MM.1S (cell line): ENCODE measurements around the gene AKT1S1.
"Not testable (repeated sequence)": the region's sequence is repeated elsewhere in the genome, so short reads cannot be mapped to it uniquely, and the experiment has no call there.

Experiments
- DNase-seq: peaks from one replicate; pipeline ENCODE4 v3.0.0-alpha.2; 2015
- H2AFZ ChIP-seq: fragments of 300-600 bp; sonication (generic); 2 replicates; pipeline ENCODE4 v1.6.0; 2016; ENCODE audit warnings: antibody characterized with exemption, low read length
- H3F3A ChIP-seq: fragments of 300-600 bp; sonication (generic); 2 replicates; pipeline ENCODE4 v1.6.1; 2016; ENCODE audit warnings: mild to moderate bottlenecking, antibody characterized with exemption, low read length, moderate library complexity, mixed read lengths; ENCODE audit not compliant: insufficient read depth
- H3K27ac ChIP-seq: fragments of 300-600 bp; sonication (generic); 2 replicates; pipeline ENCODE4 v1.5.1; 2016; ENCODE audit warnings: mild to moderate bottlenecking, low read length
- H3K27me3 ChIP-seq: fragments of 300-600 bp; sonication (generic); replicated peaks from 2 replicates; pipeline ENCODE4 v1.6.0; 2016; ENCODE audit warnings: low read length; ENCODE audit not compliant: insufficient read depth
- H3K36me3 ChIP-seq: fragments of 300-600 bp; sonication (generic); replicated peaks from 2 replicates; pipeline ENCODE4 v1.6.1; 2016; ENCODE audit warnings: mild to moderate bottlenecking, low read length, mixed read lengths; ENCODE audit not compliant: insufficient read depth
- H3K4me1 ChIP-seq: fragments of 300-600 bp; sonication (generic); 2 replicates; pipeline ENCODE4 v1.6.1; 2016; ENCODE audit warnings: low read length, mixed read lengths
- H3K4me2 ChIP-seq: fragments of 300-600 bp; sonication (generic); 2 replicates; pipeline ENCODE4 v1.6.0; 2016; ENCODE audit warnings: low read depth, low read length
- H3K4me3 ChIP-seq: fragments of 300-600 bp; sonication (generic); 2 replicates; pipeline ENCODE4 v1.5.1; 2016; ENCODE audit warnings: low read length, mixed read lengths
- H3K79me2 ChIP-seq: fragments of 300-600 bp; sonication (generic); 2 replicates; pipeline ENCODE4 v1.6.1; 2016; ENCODE audit warnings: mixed run types, low read length, mixed read lengths
- H3K9ac ChIP-seq: fragments of 300-600 bp; sonication (generic); 2 replicates; pipeline ENCODE4 v1.6.1; 2016; ENCODE audit warnings: low read length, mixed read lengths
- H3K9me2 ChIP-seq: fragments of 300-600 bp; sonication (generic); replicated peaks from 2 replicates; pipeline ENCODE4 v1.6.1; 2016; ENCODE audit warnings: mild to moderate bottlenecking, low read length, mixed read lengths; ENCODE audit not compliant: insufficient read depth
- H3K9me3 ChIP-seq: fragments of 300-600 bp; sonication (generic); replicated peaks from 2 replicates; pipeline ENCODE4 v1.6.1; 2016; ENCODE audit warnings: mild to moderate bottlenecking, low read length, mixed read lengths; ENCODE audit not compliant: insufficient read depth
- H4K20me1 ChIP-seq: fragments of 300-600 bp; sonication (generic); 2 replicates; pipeline ENCODE4 v1.6.1; 2016; ENCODE audit warnings: mild to moderate bottlenecking, low read length, moderate library complexity, mixed read lengths; ENCODE audit not compliant: insufficient read depth
- EZH2 ChIP-seq: fragments of 300-600 bp; sonication (generic); optimal IDR thresholded peaks from 2 replicates; pipeline ENCODE3; 2017; ENCODE audit warnings: low read depth, mild to moderate bottlenecking, antibody characterized with exemption, low read length, mixed read lengths
- EZH2phosphoT487 ChIP-seq: fragments of 300-600 bp; sonication (generic); IDR thresholded peaks from 2 replicates; pipeline ENCODE4 v1.6.1; 2018; ENCODE audit warnings: antibody characterized with exemption, low read length
- TF ChIP-seq, protein P1 (sequence below): fragments of 300-600 bp; sonication (generic); IDR thresholded peaks from 2 replicates; pipeline ENCODE4 v1.5.1; 2016; ENCODE audit warnings: antibody characterized with exemption, low read length, mixed read lengths

The AKT1S1 gene

GRCh38 chr19:49877020-49877878 lies at the start of gene AKT1S1, which contains the start of gene TBC1D17:
Gene AKT1S1 (minus strand): TSS chr19:49877355. CDS start chr19:49873295, 4,060 bp downstream.
Gene TBC1D17 (plus strand): TSS chr19:49877702. CDS start chr19:49877724, 22 bp downstream.
- H3K27ac ChIP-seq: peak within 1 kb of the TSS; percentile 95
- no peaks in the 10 kb centered on the region for H3K9me2 ChIP-seq
- TF ChIP-seq EZH2: no peak
- TF ChIP-seq, protein P1, sequence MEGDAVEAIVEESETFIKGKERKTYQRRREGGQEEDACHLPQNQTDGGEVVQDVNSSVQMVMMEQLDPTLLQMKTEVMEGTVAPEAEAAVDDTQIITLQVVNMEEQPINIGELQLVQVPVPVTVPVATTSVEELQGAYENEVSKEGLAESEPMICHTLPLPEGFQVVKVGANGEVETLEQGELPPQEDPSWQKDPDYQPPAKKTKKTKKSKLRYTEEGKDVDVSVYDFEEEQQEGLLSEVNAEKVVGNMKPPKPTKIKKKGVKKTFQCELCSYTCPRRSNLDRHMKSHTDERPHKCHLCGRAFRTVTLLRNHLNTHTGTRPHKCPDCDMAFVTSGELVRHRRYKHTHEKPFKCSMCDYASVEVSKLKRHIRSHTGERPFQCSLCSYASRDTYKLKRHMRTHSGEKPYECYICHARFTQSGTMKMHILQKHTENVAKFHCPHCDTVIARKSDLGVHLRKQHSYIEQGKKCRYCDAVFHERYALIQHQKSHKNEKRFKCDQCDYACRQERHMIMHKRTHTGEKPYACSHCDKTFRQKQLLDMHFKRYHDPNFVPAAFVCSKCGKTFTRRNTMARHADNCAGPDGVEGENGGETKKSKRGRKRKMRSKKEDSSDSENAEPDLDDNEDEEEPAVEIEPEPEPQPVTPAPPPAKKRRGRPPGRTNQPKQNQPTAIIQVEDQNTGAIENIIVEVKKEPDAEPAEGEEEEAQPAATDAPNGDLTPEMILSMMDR: no peak
- TF ChIP-seq EZH2phosphoT487: no peak
- peak within 1 kb of the TSS; percentile 88 for H2AFZ ChIP-seq
- no peaks in the 10 kb centered on the region for H3K9me3 ChIP-seq
- H3K4me1 ChIP-seq: peaks cover 4% of the 10 kb centered on the region; the same call in 1 of the 2 replicates
- H4K20me1 ChIP-seq: no peaks in the 10 kb centered on the region
- peak within 1 kb of the TSS; percentile 96 for H3K4me2 ChIP-seq
- DNase-seq: peak; percentile 100
- H3K27me3 ChIP-seq: no peaks in the 10 kb centered on the region
- peak within 1 kb of the TSS; percentile 99 for H3K4me3 ChIP-seq
- H3K79me2 ChIP-seq: peaks cover 52% of the 10 kb centered on the region
- no peaks in the 10 kb centered on the region for H3K36me3 ChIP-seq
- H3F3A ChIP-seq: peaks cover 4% of the 10 kb centered on the region; the same call in 1 of the 2 replicates
- peak within 1 kb of the TSS; percentile 97 for H3K9ac ChIP-seq

DNA sequence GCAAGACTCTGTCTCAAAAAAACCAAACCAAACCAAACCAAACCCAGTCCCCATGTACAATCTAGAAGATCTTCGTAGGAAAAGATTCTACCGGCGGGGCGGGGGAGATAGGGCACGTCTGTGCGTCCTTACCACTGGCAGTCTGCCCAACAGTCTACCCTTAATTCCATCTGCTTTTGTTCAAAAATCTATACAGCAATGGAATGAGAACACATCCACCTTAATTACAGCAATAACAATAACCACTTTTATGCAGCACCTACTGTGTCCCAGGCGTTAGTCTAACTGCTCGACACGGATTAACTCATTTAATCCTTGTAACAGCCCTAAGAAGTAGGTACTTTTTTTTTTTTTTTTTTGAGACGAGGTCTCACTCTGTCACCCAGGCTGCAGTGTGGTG lies 49.4 kb upstream of the AKT1S1 start:
- Histone ChIP-seq H3K9me2 (no peaks in the 10 kb centered on the region), H3K9me3 (no peaks in the 10 kb centered on the region), H4K20me1 (peaks cover 6% of the 10 kb centered on the region; the same call in 1 of the 2 replicates), H3K9ac (no peak overlapping the region), H3K27ac (no peak overlapping the region), H3K4me1 (peaks cover 17% of the 10 kb centered on the region), H3K4me2 (no peak overlapping the region), H3K4me3 (no peak overlapping the region), H2AFZ (no peak overlapping the region), H3K27me3 (no peaks in the 10 kb centered on the region), H3K79me2 (peaks cover 78% of the 10 kb centered on the region), H3K36me3 (peaks cover 13% of the 10 kb centered on the region), H3F3A (peaks cover 3% of the 10 kb centered on the region)
- no peak for TF ChIP-seq EZH2
- TF ChIP-seq, protein P1: no peak
- no peak for TF ChIP-seq EZH2phosphoT487
- no peak for DNase-seq

- Histone ChIP-seq H3K27ac (no peak overlapping the region), H3K4me2 (no peak overlapping the region), H3F3A (peaks cover 3% of the 10 kb centered on the region), H2AFZ (no peak overlapping the region), H3K9ac (no peak overlapping the region), H3K4me1 (peaks cover 16% of the 10 kb centered on the region), H3K36me3 (peaks cover 13% of the 10 kb centered on the region), H4K20me1 (peaks cover 9% of the 10 kb centered on the region; the same call in 1 of the 2 replicates), H3K27me3 (no peaks in the 10 kb centered on the region), H3K4me3 (no peak overlapping the region), H3K9me3 (no peaks in the 10 kb centered on the region), H3K79me2 (peaks cover 89% of the 10 kb centered on the region), H3K9me2 (no peaks in the 10 kb centered on the region)
- TF ChIP-seq EZH2phosphoT487: no peak
- no peak for TF ChIP-seq EZH2
- TF ChIP-seq, protein P1: no peak
- DNase-seq: no peak
These were observed 48.3 kb upstream of the AKT1S1 start for GRCh38 chr19:49925486-49925885.

- not testable (repeated sequence) for H3K4me3 ChIP-seq, H3K4me2 ChIP-seq, H3K9ac ChIP-seq, H3K9me3 ChIP-seq, H4K20me1 ChIP-seq, H3K9me2 ChIP-seq, H3K27ac ChIP-seq, H2AFZ ChIP-seq, DNase-seq, H3K27me3 ChIP-seq, H3F3A ChIP-seq
- Histone ChIP-seq H3K4me1 (peaks cover 12% of the 10 kb centered on the region), H3K79me2 (peaks cover 95% of the 10 kb centered on the region), H3K36me3 (peaks cover 13% of the 10 kb centered on the region)
These were observed 47.7 kb upstream of the AKT1S1 start for GRCh38 chr19:49924881-49925210.
